AG08396 (cell line): ENCODE measurements around the gene UQCRC1.

Source experiments
- DNase-seq: peaks from one replicate; pipeline ENCODE4 v3.0.0; 2012; ENCODE audit warnings: low spot score, mixed read lengths

UQCRC1 gene

GRCh38 chr3:48609088-48610005 is at the start of gene UQCRC1:
UQCRC1 (minus strand) TSS chr3:48609646; CDS start chr3:48609620, 26 bp downstream.
- DNase-seq: peak; percentile 98

GRCh38 chr3:48656841-48657281 is 47.4 kb upstream of the UQCRC1 start:
- no peak for DNase-seq

DNA sequence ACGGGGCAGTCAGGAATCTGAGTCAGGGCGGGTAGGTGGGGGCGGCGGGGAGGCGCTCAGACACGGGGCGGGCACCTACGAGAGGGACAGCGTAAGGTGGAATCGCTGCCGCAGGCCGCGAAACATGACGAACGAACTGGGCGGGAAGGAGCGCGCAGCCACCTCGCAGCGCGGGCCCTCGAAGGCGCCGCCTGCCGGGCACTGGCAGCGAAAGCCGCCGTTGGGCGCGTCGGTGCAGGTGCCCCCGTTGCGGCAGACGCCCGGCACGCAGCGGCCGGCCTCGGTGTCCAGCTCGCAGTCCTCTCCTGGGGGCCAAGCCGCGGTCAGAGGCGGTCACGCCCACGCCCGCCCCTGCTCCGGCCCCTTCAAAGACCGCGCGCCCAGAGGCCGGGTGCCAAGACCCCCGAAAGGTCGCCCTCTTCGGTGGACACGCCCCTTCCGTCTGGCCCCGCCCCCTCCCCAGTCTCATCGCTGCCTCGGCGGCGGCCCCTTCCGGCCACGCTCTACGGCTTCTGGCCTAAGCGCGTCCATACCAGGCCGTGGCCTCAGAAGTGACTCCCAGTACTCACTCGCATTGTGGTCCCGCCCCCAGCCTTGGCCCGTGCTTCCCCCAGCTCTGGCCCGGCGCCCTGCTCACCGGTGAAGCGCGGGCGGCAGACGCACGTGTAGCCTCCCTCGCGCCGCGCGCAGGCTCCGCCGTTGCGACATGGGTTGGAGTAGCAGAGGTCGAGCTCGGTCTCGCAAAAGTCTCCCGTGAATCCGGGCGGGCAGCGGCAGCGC is 46.8 kb upstream of the UQCRC1 start:
- DNase-seq: peak; percentile 90

DNA sequence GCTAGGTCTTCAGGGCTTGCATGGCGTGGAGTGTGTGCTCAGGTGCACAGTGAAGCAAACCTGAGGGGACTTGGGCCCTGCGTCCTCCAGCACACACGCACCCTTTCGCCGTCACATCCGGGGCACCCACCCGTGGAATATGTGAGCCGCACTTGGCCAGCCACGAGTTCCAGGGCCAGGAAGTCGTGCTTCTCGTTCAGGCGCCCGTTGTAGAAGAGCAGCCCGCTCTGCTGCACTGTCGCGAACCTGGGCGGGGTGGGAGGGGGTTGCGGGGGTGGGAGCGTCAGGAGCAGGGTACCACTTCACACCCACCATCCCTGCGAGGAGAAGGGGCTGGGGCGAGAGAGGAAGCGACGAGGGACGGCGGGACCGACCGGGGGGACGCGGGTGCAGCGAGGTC is 46.2 kb upstream of the UQCRC1 start:
- DNase-seq: no peak

DNA sequence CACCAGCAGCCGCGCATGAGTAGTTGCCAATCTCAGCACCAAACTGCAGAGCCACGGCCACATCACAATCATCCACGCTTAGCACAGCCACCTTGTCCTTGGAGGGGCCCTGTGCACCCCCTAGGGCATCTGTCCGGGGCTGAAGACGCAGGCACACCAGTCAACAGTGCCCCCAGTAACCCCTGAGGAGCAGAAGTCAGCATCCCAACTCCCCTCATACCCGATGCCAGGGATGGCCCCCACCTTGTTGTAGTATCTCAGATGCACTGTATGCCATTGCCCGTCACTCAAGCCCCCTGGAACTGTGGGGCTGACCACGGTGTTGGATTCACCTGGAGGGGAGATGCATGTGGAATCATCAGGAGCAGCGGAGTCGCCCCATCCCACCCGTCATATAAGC is 45.6 kb upstream of the UQCRC1 start:
- DNase-seq: no peak

- DNase-seq: no peak
These were observed 43.7 kb upstream of the UQCRC1 start for GRCh38 chr3:48652923-48653715.

- DNase-seq: no peak
These were observed 42.3 kb upstream of the UQCRC1 start for GRCh38 chr3:48651771-48652170.

- no peak for DNase-seq
These were observed 41.3 kb upstream of the UQCRC1 start for GRCh38 chr3:48650723-48651122.

GRCh38 chr3:48648188-48648850 is 38.9 kb upstream of the UQCRC1 start:
- DNase-seq: no peak

DNA sequence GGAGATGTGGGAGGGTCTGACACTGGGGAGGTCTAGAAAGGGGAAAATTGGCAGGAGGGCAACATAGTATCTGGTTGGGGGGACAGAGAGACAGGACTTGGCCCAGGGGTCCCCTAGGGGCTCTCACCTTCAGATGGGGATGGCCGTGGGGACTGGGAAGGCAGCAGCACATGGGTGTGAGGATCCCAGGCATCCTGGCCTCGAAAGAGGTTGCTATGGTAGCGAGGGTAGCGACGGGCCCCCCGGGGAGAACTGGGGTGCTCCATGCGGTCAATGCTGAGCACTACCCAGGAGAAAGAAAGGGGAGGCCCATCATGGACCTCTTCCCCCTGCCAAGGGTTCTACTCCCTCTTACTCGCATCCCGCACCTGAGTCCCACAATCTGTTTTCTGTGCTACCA is 38.3 kb upstream of the UQCRC1 start:
- DNase-seq: no peak

GRCh38 chr3:48644898-48645760 is 35.7 kb upstream of the UQCRC1 start:
- no peak for DNase-seq

DNA sequence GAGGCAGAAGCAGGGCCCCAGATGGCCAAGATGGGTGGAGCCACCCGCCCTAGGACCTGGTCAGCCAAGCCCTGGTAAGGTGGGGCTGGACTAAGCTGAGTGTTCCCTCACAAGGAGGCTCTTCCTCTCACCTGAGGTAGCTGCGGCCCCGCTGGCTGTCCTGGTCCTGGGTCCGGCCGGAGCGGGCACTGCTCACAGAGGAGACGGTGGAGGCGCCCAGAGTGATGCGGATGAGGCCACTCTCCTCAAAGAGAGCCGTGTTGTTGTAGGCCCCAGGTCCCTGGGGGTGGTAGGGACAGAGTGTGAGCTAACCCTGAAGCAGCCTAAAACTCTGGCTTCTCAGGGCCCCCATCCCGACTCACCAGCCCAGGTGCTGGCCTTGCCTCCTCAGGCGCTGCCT is 33.2 kb upstream of the UQCRC1 start:
- DNase-seq: no peak

GRCh38 chr3:48641396-48641795 is 31.9 kb upstream of the UQCRC1 start:
- no peak for DNase-seq

DNA sequence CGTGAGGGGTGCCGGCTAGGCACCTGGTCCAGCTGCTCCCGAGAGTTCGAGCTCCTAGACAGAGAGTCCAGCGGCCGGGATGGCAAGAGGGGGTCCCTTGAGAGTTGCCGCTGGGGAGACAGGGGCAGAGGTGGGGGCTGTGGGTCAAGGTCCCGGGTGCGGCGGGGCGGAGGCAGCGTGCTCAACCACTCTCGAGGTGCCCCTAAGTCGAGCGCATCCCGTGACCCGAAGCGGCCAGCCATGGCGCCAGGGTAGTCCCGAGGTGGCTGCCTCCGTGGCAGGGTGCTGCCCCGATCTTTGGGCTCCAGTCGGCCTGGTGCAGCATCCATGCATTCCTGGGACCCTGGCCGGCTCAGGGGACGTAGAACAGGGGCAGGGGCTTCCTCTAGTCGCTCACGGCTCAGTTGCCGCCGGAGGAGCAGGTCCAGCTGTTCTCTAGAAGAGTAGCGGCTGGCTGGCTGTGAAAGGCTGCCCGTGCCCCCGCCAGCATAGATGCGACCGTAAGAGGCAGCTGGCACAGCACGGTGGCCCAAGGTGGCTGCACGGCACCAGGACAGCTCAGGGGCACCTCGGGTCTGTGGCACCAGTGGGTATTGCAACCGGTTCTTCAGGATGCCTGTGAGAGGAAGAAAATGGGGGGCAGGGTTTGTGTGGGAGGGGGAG is 30.6 kb upstream of the UQCRC1 start:
- no peak for DNase-seq

DNA sequence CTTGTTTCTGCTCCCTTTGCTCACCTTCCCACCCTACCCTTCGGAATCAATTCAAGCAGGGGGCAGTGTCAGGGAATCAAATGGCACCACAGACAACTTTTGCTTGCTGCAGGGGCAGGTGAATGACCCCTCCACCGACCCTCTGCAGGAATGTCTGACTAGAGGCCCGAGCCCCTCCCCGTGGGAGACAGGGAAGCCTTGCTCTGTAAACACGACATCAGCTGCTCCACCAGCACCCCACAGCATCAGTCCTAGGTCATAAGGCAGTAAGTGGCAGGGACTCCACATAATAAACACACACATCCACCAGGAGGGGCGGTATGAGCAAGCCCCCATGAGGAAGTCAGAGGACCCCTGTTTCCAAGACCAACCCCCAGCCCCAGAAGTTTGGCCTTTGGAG is 27.9 kb upstream of the UQCRC1 start:
- DNase-seq: no peak

GRCh38 chr3:48636149-48636655 is 26.8 kb upstream of the UQCRC1 start:
- no peak for DNase-seq

GRCh38 chr3:48635222-48636021 is 26.0 kb upstream of the UQCRC1 start, which contains the start of gene SLC26A6:
SLC26A6 (minus strand) TSS chr3:48635461; CDS start chr3:48635393, 68 bp downstream.
- DNase-seq: peak; percentile 100

DNA sequence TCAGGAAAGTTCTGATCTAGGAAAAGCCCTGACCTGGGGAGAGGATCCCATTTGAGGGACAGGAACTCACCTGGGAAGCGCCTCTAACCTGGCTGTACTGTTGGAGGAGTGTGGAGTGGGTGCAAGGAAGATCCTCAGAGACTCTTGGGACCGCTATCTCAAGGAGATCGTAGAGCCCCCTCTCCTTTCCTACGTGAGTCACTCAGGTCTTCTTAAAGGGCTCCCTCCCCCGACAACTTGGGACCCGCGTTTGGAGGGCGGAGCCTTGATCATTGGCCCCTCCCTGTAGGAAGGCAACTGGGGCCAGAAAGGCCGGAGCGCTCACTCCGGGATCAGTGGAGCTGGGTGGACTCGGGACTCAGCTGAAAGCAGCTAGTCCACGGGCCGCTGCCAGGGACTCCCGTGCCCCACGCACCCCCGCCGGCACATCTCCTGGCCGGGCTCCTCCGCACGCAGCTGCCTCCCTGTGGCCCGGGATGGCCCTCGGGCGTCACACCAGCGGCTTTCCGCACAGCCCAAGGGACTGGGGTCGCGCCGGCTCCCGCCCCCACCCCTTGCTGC is 25.3 kb upstream of the UQCRC1 start:
- DNase-seq: peak; percentile 84

GRCh38 chr3:48633743-48634142 is 24.3 kb upstream of the UQCRC1 start:
- DNase-seq: no peak
